Measurements from ENCODE around the gene MRPL49. TPM values are rescaled to one million over a fixed set of nuclear protein-coding genes. Genes with fewer than 3 reads are reported as not detected.

Gene MRPL49
- total and polyA plus RNA-seq, 2 of the 8 experiments (the other 6 are each of a cell fraction or from before 2014, with no cell fraction given), result 54.0 to 84.8 TPM

- Histone ChIP-seq H3K4ac (replicated peaks; ENCODE audit: insufficient read length, low read depth, low read length) (no peak overlapping the region), H3K4me3 (ENCODE audit: extremely low read depth in 1 of 4, insufficient read depth in 2 of 4, low read depth in 3 of 4, low read length in 4 of 4) (no peak overlapping the region), H4K8ac (ENCODE audit: extremely low read depth, insufficient read depth, low read length) (no peak overlapping the region), H2BK5ac (ENCODE audit: low read depth, low read length) (no peak overlapping the region), H3K9ac (replicated peaks in 1 of 4; ENCODE audit: extremely low read depth in 1 of 4, low read depth in 3 of 4, low read length in 3 of 4) (no peak overlapping the region), H3K56ac (replicated peaks; ENCODE audit: insufficient read length, low read depth, low read length) (no peak overlapping the region), H3K9me3 (ENCODE audit: insufficient read depth in 2 of 2, low read depth in 1 of 2, low read length in 1 of 2) (no peaks in the 10 kb centered on the region), H4K20me1 (replicated peaks in 1 of 2; ENCODE audit: control insufficient read depth in 1 of 2, insufficient read depth in 2 of 2, low read length in 2 of 2) (peaks cover 0 to 12% of the 10 kb centered on the region in 2 experiments), H3K14ac (ENCODE audit: insufficient read length) (no peak overlapping the region), H3K79me2 (ENCODE audit: control insufficient read depth in 1 of 2, insufficient read depth in 2 of 2, low read length in 2 of 2) (peaks cover 0 to 18% of the 10 kb centered on the region in 2 experiments; a peak in 3 of 4 replicates), H3K4me2 (ENCODE audit: insufficient read depth in 1 of 2, low read depth in 2 of 2, low read length in 2 of 2) (no peak overlapping the region), H2BK15ac (ENCODE audit: low read length) (no peak overlapping the region), H3K27me3 (replicated peaks in 1 of 4; ENCODE audit: control insufficient read depth in 3 of 4, extremely low read depth in 1 of 4, insufficient read depth in 3 of 4, low read length in 3 of 4) (no peaks in the 10 kb centered on the region), H3K18ac (ENCODE audit: extremely low read depth, low read length) (no peak overlapping the region), H3K23ac (ENCODE audit: insufficient read length) (no peak overlapping the region), H2BK12ac (ENCODE audit: low read depth, low read length) (no peak overlapping the region), H3K79me1 (ENCODE audit: low read depth, low read length) (peaks cover 6% of the 10 kb centered on the region), H3K27ac (ENCODE audit: low read depth, low read length) (no peak overlapping the region), H2BK20ac (ENCODE audit: low read length) (no peak overlapping the region), H3K36me3 (ENCODE audit: control insufficient read depth in 2 of 4, insufficient read depth in 4 of 4, low read length in 3 of 4) (peaks cover 19 to 60% (median 52%) of the 10 kb centered on the region in 4 experiments), H2AFZ (ENCODE audit: low read length) (no peak overlapping the region), H2AK5ac (ENCODE audit: low read depth, low read length) (no peak overlapping the region), H3K23me2 (ENCODE audit: low read depth, low read length) (no peaks in the 10 kb centered on the region; the same call in 1 of the 2 replicates), H4K5ac (ENCODE audit: insufficient read length, low read depth, low read length) (no peak overlapping the region), H4K91ac (replicated peaks; ENCODE audit: insufficient read length, low read length) (no peak overlapping the region), H2BK120ac (replicated peaks; ENCODE audit: low read depth, low read length) (no peak overlapping the region), H3K4me1 (replicated peaks in 1 of 4; ENCODE audit: control insufficient read depth in 3 of 4, insufficient read depth in 4 of 4, low read length in 3 of 4) (no peaks in the 10 kb centered on the region)
- WGBS, 2 experiments (ENCODE audit: extremely low coverage in 1 of 2, insufficient coverage in 1 of 2, insufficient read length in 1 of 2, insufficient replicate concordance in 2 of 2, low coverage in 1 of 2, low lambda C conversion rate in 2 of 2, missing lambda C conversion rate in 1 of 2), result 90% methylated on average over 5 of the region's 6 CpGs; no CpG with 5 or more reads in 1 of the 2 experiments
- ChIA-PET CTCF (ENCODE audit: partially characterized antibody) (interaction anchor here (0.7 to 9.5 kb wide), 5 partner anchors 8 to 202 kb away, joined by 3 to 71 read pairs (median 3); partner anchors contain the start of genes CAPN1 and TM7SF2), POLR2A (ENCODE audit: partially characterized antibody) (interaction anchor here (0.6 to 15.8 kb wide), 10 partner anchors 10 to 243 kb away, joined by 3 to 305 read pairs (median 4); partner anchors contain the start of genes FAU, MRPL49, SPDYC and SYVN1)
- TF ChIP-seq MAX (IDR thresholded peaks at IDR 0.05) (no peak), KDM5A (IDR thresholded peaks at IDR 0.05; ENCODE audit: low read length) (no peak)
- no peak for FAIRE-seq
- DNase-seq (ENCODE audit: low read depth in 1 of 2, low spot score in 2 of 2), result no peak
These were observed 4.6 kb downstream of the MRPL49 start for GRCh38 chr11:65126624-65127274.

All from H1 (cell line).